ENCODE data around the gene SNRNP48. TPM values are rescaled to one million over a fixed set of nuclear protein-coding genes. Genes with fewer than 3 reads are reported as not detected.

Gene SNRNP48
- total RNA-seq, 1 donor from 2014 or later: 54.1 TPM

- no peak overlapping the region for H3K4me2 ChIP-seq
- H3F3A ChIP-seq (ENCODE audit: low read depth): no peaks in the 10 kb centered on the region
- no peaks in the 10 kb centered on the region for H3K27me3 ChIP-seq
- H2AFZ ChIP-seq (replicated peaks): no peak overlapping the region
- H3K9me3 ChIP-seq (ENCODE audit: low read depth): no peaks in the 10 kb centered on the region
- peaks cover 4% of the 10 kb centered on the region for H3K4me1 ChIP-seq
- H3K4me3 ChIP-seq: no peak overlapping the region
- no peak overlapping the region for H3K9ac ChIP-seq
- no peak overlapping the region for H3K4me3 Mint-ChIP-seq
- peaks cover 1% of the 10 kb centered on the region for H4K20me1 ChIP-seq (ENCODE audit: low read depth)
- peaks cover 3% of the 10 kb centered on the region for H3K36me3 ChIP-seq
- no peak overlapping the region for H3K27ac ChIP-seq
- H3K36me3 Mint-ChIP-seq: peaks cover 16% of the 10 kb centered on the region
- no peak for DNase-seq (ENCODE audit: low spot score)
- H3K4me1 Mint-ChIP-seq: peaks cover 8% of the 10 kb centered on the region
- H3K9me3 Mint-ChIP-seq: no peaks in the 10 kb centered on the region
- no peak for TF ChIP-seq EZH2 (IDR thresholded peaks at IDR 0.05)
- no peak for TF ChIP-seq EZH2phosphoT487 (IDR thresholded peaks at IDR 0.05)
- no peak for TF ChIP-seq CTCF (IDR thresholded peaks at IDR 0.05)
- H3K27ac Mint-ChIP-seq: no peak overlapping the region
- H3K79me2 ChIP-seq (ENCODE audit: low read depth): peaks cover 3% of the 10 kb centered on the region
- peaks cover 7% of the 10 kb centered on the region for H3K27me3 Mint-ChIP-seq (ENCODE audit: insufficient read depth, low read depth)
Observed at GRCh38 chr6:7585287-7585930, 4.6 kb upstream of the SNRNP48 start.

- H3K36me3 Mint-ChIP-seq: peaks cover 14% of the 10 kb centered on the region
- Histone ChIP-seq H3K36me3 (no peaks in the 10 kb centered on the region), H3K27ac (no peak overlapping the region), H3K27me3 (no peaks in the 10 kb centered on the region), H4K20me1 (ENCODE audit: low read depth) (peaks cover 24% of the 10 kb centered on the region), H3K9ac (no peak overlapping the region), H3K4me1 (peaks cover 15% of the 10 kb centered on the region), H2AFZ (replicated peaks) (no peak overlapping the region), H3F3A (ENCODE audit: low read depth) (no peaks in the 10 kb centered on the region), H3K4me3 (no peak overlapping the region), H3K9me3 (ENCODE audit: low read depth) (no peaks in the 10 kb centered on the region), H3K4me2 (no peak overlapping the region), H3K79me2 (ENCODE audit: low read depth) (peaks cover 26% of the 10 kb centered on the region)
- TF ChIP-seq EZH2 (IDR thresholded peaks at IDR 0.05) (no peak), EZH2phosphoT487 (IDR thresholded peaks at IDR 0.05) (no peak), CTCF (IDR thresholded peaks at IDR 0.05) (no peak)
- DNase-seq (ENCODE audit: low spot score): no peak
- H3K9me3 Mint-ChIP-seq: no peaks in the 10 kb centered on the region
- H3K4me3 Mint-ChIP-seq: no peak overlapping the region
- peaks cover 23% of the 10 kb centered on the region for H3K4me1 Mint-ChIP-seq
- H3K27ac Mint-ChIP-seq: no peak overlapping the region
- H3K27me3 Mint-ChIP-seq (ENCODE audit: insufficient read depth, low read depth): peaks cover 7% of the 10 kb centered on the region
Observed at GRCh38 chr6:7587631-7588100, 2.3 kb upstream of the SNRNP48 start.

GRCh38 chr6:7588506-7588905 is 1.5 kb upstream of the SNRNP48 start:
- DNase-seq (ENCODE audit: low spot score): no peak
- H3F3A ChIP-seq (ENCODE audit: low read depth): no peaks in the 10 kb centered on the region
- Mint-ChIP-seq H3K4me1 (peaks cover 23% of the 10 kb centered on the region), H3K27me3 (ENCODE audit: insufficient read depth, low read depth) (peaks cover 4% of the 10 kb centered on the region), H3K27ac (no peak overlapping the region), H3K36me3 (peaks cover 11% of the 10 kb centered on the region), H3K9me3 (no peaks in the 10 kb centered on the region), H3K4me3 (no peak overlapping the region)
- peaks cover 34% of the 10 kb centered on the region for H3K79me2 ChIP-seq (ENCODE audit: low read depth)
- H3K9ac ChIP-seq: no peak overlapping the region
- no peak overlapping the region for H3K4me3 ChIP-seq
- no peak for TF ChIP-seq EZH2phosphoT487 (IDR thresholded peaks at IDR 0.05)
- TF ChIP-seq EZH2 (IDR thresholded peaks at IDR 0.05): no peak
- no peak for TF ChIP-seq CTCF (IDR thresholded peaks at IDR 0.05)
- no peak overlapping the region for H3K4me2 ChIP-seq
- H3K27ac ChIP-seq: no peak overlapping the region
- no peaks in the 10 kb centered on the region for H3K27me3 ChIP-seq
- H3K36me3 ChIP-seq: no peaks in the 10 kb centered on the region
- peaks cover 15% of the 10 kb centered on the region for H3K4me1 ChIP-seq
- no peaks in the 10 kb centered on the region for H3K9me3 ChIP-seq (ENCODE audit: low read depth)
- no peak overlapping the region for H2AFZ ChIP-seq (replicated peaks)
- H4K20me1 ChIP-seq (ENCODE audit: low read depth): peaks cover 31% of the 10 kb centered on the region
